ENCODE data around the gene DCST2.

The DCST2 gene

DNA sequence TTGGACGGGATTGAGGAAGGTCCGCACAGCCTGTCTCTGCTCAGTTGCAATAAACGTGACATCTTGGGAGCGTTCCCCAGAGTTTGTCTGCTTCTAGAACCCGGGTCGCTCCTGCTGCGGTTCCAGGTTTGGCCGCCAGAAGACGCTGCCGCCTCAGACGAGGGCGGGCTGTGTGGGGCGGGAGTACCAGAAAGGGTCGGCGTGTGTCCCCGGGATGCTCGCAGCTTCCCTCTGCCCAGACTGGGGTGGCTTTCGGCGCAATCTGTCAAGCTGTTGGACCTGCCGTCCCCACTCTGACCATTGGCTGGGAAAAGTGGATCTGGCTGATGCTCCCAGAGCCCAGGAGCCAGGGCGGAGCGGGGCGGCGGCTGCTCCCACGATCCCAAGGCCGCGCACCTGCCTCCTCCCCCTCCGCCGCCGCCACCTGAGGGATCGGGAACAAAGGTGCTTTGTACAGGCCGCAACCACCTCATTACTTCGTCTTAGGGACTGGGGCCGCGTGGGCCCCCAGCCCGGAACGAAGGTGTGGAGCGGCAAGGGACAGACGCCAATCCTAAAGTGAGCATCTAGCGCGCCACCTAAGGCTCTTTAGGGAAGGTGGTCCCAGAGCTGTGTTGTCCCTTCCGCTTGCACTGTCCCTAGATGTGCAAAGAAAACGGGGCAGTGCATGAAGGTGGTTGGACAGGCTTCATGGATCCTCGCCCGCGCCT lies 29.3 kb upstream of the DCST2 start:
- TF ChIP-seq, protein P1, sequence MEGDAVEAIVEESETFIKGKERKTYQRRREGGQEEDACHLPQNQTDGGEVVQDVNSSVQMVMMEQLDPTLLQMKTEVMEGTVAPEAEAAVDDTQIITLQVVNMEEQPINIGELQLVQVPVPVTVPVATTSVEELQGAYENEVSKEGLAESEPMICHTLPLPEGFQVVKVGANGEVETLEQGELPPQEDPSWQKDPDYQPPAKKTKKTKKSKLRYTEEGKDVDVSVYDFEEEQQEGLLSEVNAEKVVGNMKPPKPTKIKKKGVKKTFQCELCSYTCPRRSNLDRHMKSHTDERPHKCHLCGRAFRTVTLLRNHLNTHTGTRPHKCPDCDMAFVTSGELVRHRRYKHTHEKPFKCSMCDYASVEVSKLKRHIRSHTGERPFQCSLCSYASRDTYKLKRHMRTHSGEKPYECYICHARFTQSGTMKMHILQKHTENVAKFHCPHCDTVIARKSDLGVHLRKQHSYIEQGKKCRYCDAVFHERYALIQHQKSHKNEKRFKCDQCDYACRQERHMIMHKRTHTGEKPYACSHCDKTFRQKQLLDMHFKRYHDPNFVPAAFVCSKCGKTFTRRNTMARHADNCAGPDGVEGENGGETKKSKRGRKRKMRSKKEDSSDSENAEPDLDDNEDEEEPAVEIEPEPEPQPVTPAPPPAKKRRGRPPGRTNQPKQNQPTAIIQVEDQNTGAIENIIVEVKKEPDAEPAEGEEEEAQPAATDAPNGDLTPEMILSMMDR (IDR thresholded peaks at IDR 0.05; ENCODE audit: low read depth, low read length, missing control alignments) = peak; percentile 68
- H3K4me3 ChIP-seq (ENCODE audit: low read depth, low read length) = peak overlapping the region; percentile 82
- DNase-seq (ENCODE audit: low read depth) = no peak
- in situ Hi-C loops (cut with HindIII; ENCODE audit: low sequenced_read_pairs) = loop anchor here (5.0 kb wide), 1 partner anchor 51 kb away; no protein-coding TSS in a partner anchor

DNA sequence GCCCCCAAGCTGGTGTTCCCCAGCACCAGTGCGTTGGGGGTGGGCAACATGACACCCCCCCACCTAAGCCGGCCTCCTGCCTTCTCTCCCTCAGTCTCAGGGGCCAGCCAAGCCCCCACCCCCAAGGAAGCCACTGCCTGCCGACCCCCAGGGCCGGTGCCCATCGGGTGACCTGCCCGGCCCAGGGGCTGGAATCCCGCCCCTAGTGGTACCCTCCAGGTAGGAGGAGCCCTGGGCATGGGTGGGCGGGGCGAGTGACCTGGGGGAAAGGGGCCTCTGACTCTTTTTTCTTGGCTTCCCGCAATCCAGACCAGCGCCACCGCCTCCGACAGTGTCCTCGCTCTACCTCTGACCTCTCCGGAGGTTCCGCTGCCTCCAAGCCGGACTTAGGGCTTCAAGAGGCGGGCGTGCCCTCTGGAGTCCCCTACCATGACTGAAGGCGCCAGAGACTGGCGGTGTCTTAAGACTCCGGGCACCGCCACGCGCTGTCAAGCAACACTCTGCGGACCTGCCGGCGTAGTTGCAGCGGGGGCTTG lies 28.6 kb upstream of the DCST2 start:
- in situ Hi-C loops (cut with HindIII; ENCODE audit: low sequenced_read_pairs) = loop anchor here (5.0 kb wide), 1 partner anchor 50 kb away; no protein-coding TSS in a partner anchor
- TF ChIP-seq, protein P1 (IDR thresholded peaks at IDR 0.05; ENCODE audit: low read depth, low read length, missing control alignments) = no peak
- no peak overlapping the region for H3K4me3 ChIP-seq (ENCODE audit: low read depth, low read length)

DNA sequence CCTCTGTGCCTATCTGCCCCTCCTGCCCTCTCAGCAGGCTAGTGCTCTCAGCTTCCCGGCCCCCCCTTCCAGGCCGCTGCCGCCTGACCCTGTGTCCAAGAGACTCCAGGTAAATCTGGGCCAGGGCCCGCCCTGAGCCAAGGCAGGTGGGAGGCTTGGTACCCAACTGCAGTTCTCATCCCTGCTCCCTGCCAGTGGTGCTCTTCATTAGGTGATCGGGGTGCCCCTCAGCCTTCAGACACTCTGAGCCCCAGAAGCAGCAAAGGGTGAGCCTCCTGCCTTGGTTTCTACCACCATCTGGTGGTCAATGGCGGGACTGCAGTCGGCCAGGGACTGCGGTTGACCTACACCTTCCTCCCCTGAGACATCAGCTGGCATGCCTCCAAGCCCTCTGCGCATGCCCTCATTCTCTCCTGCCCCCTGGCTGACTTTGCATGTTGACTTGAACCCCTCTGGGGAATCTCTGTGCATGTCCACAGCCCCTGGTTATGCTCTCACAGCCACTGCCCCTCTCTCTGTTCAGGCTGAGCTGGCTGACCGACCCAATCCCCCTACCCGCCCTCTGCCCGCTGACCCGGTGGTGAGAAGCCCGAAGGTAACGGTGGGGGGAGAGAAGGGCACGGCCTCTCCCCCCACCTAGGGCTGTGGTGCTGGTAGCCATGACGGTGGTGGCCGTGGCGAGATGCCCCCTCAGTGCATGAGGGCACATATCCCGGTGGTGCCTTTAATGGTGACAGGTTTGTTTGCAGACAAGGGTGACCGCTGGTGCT lies 28.0 kb upstream of the DCST2 start:
- H3K4me3 ChIP-seq (ENCODE audit: low read depth, low read length) = no peak overlapping the region
- in situ Hi-C loops (cut with HindIII; ENCODE audit: low sequenced_read_pairs) = loop anchor here (5.0 kb wide), 1 partner anchor 49 kb away; no protein-coding TSS in a partner anchor
- TF ChIP-seq, protein P1 (IDR thresholded peaks at IDR 0.05; ENCODE audit: low read depth, low read length, missing control alignments) = peak; percentile 99
- DNase-seq (ENCODE audit: low read depth) = peak; percentile 50

More for the DNA sequence above, 28.6 kb upstream of the DCST2 start:
- DNase-seq (ENCODE audit: low read depth) = no peak

DNA sequence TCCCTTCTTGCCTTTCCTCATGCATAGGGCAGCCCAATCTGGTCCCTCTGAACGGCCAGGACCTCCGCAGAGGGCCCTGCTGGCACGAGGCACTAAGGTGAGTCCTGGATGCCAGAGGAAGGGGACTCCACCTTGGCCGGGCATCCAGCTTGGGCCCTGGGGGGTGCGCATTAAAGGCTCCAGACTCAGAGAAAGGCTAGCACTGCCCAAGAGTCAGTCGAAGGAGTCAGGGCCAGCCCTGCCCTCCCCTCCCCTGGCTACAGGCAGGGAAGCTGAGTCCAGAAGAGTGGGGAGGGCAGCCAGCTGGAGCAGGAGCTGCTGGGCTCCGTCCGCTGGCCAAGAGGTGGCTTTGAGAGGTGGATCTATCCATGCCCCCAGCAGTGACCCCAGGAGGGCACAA lies 27.2 kb upstream of the DCST2 start:
- no peak overlapping the region for H3K4me3 ChIP-seq (ENCODE audit: low read depth, low read length)
- in situ Hi-C loops (cut with HindIII; ENCODE audit: low sequenced_read_pairs) = loop anchor here (5.0 kb wide), 1 partner anchor 48 kb away; no protein-coding TSS in a partner anchor
- TF ChIP-seq, protein P1 (IDR thresholded peaks at IDR 0.05; ENCODE audit: low read depth, low read length, missing control alignments) = no peak
- no peak for DNase-seq (ENCODE audit: low read depth)

GRCh38 chr1:155057788-155058211 lies 24.2 kb upstream of the DCST2 start:
- no peak for DNase-seq (ENCODE audit: low read depth)
- in situ Hi-C loops (cut with HindIII; ENCODE audit: low sequenced_read_pairs) = no loop called here
- TF ChIP-seq, protein P1 (IDR thresholded peaks at IDR 0.05; ENCODE audit: low read depth, low read length, missing control alignments) = peak; percentile 17
- H3K4me3 ChIP-seq (ENCODE audit: low read depth, low read length) = no peak overlapping the region

- no peak for DNase-seq (ENCODE audit: low read depth)
- no peak overlapping the region for H3K4me3 ChIP-seq (ENCODE audit: low read depth, low read length)
- TF ChIP-seq, protein P1 (IDR thresholded peaks at IDR 0.05; ENCODE audit: low read depth, low read length, missing control alignments) = no peak
- in situ Hi-C loops (cut with HindIII; ENCODE audit: low sequenced_read_pairs) = no loop called here
Observed at GRCh38 chr1:155057104-155057503, 23.5 kb upstream of the DCST2 start.
